H1 (cell line): ENCODE data around the gene PXDN. TPM values are rescaled to one million over a fixed set of nuclear protein-coding genes. Genes with fewer than 3 reads are reported as not detected.

Experiments
- KDM1A ChIP-seq: fragments of 200-600, 300-600 bp; sonication (generic); IDR thresholded peaks from 2 replicates; pipeline ENCODE4 v1.7.1; 2016; ENCODE audit warnings: mild to moderate bottlenecking, low read length, borderline replicate concordance
- TAF7 ChIP-seq: optimal IDR thresholded peaks from 2 replicates; pipeline ENCODE3; 2011; ENCODE audit warnings: low read depth, mild to moderate bottlenecking, inconsistent platforms, low read length, moderate library complexity, borderline replicate concordance
- polyA plus RNA-seq, 7 experiments: library from polyadenylated mRNA; depleted of rRNA in 3 of 7; stranded (reverse) in 5 of 7; unstranded in 2 of 7; fragments of >200 nt in 5 of 7; fragments of 200-250 nt in 2 of 7; gene quantifications; 1 replicate in 5 of 7; 2 replicates in 1 of 7; 4 replicates in 1 of 7; pipeline versions ENCODE4 v1.2.1 to v1.2.3, GENCODE V29; 2011 to 2013; ENCODE audit warnings: missing spikeins in 2 of 7, mixed read lengths in 2 of 7
- total RNA-seq: library from RNA; stranded (reverse); fragmentation: NEBNext Ultra II Directional; extraction: Animal tissue kit (Norgen Biotek cat#: 25700); gene quantifications from 2 replicates; pipeline ENCODE4 v1.2.1, GENCODE V29; 2021

The PXDN gene
- total and polyA plus RNA-seq, 2 of the 8 experiments (the other 6 are each of a cell fraction or from before 2014, with no cell fraction given) = 104 to 141 TPM

GRCh38 chr2:1614564-1614963 is 129.8 kb downstream of the PXDN start (continued):
- TF ChIP-seq TAF7 (no peak), KDM1A (no peak)
- TF ChIP-seq, all 59 proteins: peak for 0
